HT-29 (cell line): ENCODE results near the gene MSANTD3. TPM values are rescaled to one million over a fixed set of nuclear protein-coding genes. Genes with fewer than 3 reads are reported as not detected.
A peak's percentile ranks its signal among the peaks of the same experiment; 100 is the strongest.
"Not testable (repeated sequence)": the region's sequence is repeated elsewhere in the genome, so short reads cannot be mapped to it uniquely, and the experiment has no call there.

Source experiments
- DNase-seq: peaks from one replicate; pipeline ENCODE4 v3.0.0-alpha.2; 2015; ENCODE audit warnings: low spot score
- total RNA-seq: library from RNA; depleted of rRNA; stranded (reverse); fragments of >200 nt; shearing (Covaris generic); gene quantifications from 2 replicates; pipeline ENCODE4 v1.2.3, GENCODE V29; 2014

MSANTD3 gene
- total RNA-seq, 1 experiment from 2014 or later, result 18.6 TPM

DNA sequence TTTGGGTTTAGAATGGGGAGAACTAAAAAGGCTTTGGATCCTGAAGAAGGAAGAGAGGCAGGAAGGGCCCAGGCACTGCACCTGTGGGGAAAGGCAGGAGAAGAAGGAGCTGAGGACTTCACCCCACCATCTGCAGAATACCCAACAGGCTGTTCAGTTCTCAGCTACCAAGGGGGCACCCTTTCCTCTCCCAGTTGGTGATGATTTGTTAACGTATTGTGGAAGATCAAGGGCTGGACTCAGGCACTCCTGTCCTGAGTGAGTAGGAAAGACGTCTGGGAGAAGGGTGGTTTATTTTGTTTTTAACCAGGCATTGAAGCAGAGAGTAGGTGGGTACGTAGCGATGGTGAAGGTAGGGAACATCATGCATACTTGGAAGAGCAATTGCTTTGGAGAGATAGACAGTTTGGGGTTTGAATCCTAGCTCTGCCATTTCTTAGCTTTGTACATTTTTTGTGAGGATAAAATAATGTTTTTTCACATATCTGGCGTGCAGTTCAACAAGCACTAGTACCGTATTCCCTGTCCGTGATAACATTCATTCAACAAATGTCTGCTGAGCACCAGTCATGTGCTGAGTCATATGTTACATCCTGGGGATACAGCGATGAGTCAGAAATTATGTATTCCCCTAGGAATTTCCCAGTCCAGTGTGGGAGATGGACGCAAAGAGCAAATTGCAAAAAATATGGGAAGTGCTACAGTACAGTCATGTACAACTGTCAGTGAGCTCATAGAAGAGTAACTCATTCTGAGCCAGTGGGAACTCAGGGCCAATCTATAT is 2.1 kb downstream of the MSANTD3 start:
- peak; percentile 47 for DNase-seq

DNA sequence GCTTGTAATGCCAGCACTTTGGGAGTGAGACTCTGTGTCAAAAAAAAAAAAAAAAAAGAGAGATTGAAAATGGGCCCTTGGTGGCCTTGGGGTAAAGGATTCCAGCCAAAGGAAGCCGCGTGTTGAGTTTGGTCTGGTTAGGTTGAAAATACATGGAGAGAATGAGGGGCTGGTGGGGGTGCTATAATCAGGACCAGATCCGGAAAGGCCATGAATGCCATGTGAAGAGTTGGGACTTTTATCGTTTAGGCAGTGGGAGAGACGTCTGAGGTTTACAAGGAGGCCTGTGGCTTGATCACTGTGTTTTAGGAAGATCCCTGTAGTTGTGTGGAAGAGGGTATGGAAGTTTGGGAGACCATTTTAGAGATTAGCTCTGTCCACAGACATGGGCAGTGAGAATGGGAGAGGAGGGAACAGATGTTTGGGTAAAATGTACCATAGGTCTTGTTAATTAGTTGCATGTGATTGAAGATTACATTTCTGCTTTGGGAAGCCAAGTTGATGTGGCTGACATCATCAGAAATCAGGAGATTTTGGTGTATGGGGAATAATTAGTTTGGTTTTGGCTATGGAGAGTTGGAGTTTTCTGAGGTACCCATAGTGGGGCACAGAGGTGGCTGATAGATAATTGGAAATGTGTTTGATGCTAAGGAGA is 3.5 kb downstream of the MSANTD3 start:
- no peak for DNase-seq

DNA sequence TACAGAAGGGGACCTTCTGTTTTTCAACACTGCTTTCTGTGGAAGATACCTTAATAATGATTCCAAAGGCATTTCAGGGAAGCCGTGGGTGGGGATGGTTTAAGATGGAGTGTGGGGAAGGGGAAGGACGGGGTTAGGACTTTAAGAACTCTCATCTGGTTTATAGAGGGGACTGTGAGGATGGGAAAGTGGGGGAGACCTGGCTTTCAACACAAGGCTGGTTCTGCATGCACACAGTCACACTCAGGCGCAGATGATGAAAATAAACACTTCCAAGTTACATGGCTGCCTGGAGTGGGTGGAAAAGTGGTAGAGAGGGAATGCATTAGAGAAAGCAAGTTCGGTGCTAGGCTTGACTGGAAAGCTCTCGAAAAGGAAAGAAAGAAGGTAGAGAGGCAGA is 4.9 kb downstream of the MSANTD3 start:
- no peak for DNase-seq

DNA sequence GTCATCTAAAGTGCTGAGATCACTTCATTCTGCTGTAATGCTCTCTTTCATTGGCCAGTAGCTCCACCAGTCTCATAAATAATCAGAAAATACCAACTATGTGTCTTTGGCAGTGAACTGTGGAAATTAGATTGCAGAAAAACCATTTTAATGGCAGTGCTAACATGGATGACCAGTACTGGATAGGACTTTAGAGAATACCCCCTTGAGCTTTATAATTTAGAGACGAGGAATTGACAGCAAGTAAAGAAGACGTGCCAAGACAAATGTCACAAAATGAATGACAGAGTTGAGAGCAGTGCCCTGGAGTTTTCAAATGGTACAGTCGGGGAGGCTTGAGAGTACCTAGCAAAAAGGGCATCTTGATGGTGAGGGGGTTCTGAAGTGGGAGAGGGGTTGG is 5.8 kb downstream of the MSANTD3 start:
- no peak for DNase-seq

DNA sequence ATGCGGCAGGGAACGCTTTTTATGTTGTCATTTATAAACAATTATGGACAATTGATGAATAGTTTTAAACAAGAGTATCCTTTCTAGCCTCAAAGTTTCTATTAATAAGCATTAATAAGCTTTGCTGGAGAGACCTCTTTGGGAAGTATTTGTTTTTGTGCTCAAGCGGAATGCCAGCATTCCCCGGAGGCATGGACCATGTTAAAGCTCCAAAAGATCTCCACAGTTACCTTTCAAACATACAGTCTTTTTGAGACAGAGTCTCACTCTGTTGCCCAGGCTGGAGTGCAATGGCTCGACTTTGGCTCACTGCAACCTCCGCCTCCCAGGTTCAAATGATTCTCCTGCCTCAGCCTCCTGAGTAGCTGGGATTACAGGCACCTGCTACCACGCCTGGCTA is 9.6 kb downstream of the MSANTD3 start:
- no peak for DNase-seq

DNA sequence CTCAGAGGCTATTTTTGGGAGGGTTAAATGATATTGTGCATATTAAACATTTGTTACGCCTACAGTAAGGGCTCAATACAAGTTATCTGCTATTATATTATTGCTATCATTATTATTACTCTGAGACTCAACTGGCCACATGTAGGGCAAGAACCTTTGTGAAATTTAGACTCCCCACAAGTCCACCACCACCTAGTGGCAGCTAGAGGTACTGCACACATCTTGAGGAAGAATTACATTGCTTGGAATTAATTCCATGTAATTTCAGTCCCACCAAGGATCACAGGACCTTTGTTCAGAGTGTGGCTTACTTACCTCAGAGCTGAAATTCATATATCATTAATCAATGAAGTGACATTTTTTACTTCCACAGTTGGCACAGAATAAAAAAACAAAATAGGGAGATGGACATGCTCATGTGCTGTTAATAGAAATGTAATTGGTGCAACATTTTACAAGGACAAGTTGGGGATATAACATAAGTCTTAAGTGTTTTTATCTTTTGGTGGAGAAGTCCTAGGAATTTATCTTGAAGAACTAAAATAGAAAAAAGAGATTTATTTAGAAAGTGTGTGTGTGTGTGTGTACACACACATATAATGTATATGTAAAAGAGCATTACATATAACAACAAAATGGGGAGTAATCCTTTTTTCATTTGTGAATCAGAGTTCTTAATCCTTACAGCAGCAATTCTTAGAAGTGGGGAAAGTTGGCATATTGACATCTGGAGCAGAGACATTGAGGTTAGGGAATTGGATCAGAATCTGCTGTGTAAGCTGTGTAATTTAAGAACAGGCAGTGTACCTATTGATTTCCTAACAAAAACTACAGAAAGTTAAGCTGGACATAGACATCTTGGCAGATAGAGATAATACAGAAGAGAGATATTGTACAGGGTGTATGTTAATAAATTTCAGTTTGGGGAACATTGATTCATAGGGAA is 11.2 kb downstream of the MSANTD3 start:
- DNase-seq, result peak; percentile 78

DNA sequence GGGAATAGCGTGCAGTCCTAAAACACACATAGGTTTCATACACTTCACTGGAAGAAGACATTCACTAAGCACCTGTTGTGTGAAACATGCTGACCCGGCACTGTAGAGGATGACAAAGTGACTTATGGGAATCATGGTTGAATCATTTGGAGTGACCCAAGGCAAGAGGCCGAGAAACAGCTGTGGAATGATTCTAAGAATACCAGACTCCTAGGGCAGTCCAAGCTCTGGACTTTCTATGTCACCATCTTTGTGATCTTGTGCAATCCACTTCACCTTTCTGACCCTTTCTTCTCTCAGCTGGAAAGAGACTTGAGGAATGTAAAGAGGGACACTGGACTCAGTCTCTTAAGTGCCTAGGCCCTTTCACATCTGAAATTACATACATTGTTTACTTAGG is 13.1 kb downstream of the MSANTD3 start:
- no peak for DNase-seq

DNA sequence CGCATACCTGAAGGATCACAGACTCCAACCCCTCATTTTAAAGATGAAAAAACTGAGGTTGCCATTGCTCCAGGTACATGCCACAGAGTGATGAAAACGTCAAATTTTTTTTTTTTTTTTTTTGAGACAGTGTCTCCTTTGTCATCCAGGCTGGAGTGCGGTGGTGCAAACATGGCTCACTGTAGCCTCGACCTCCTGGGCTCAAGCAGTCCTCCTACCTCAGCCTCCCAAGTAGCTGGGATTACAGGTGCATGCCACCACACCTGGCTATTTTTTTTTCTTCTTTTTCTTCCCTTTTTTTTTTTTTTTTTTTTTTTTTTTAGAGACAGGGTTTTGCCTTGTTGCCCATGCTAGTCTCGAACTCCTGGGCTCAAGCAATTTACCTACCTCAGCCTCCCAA is 13.5 kb downstream of the MSANTD3 start:
- not testable (repeated sequence) for DNase-seq

DNA sequence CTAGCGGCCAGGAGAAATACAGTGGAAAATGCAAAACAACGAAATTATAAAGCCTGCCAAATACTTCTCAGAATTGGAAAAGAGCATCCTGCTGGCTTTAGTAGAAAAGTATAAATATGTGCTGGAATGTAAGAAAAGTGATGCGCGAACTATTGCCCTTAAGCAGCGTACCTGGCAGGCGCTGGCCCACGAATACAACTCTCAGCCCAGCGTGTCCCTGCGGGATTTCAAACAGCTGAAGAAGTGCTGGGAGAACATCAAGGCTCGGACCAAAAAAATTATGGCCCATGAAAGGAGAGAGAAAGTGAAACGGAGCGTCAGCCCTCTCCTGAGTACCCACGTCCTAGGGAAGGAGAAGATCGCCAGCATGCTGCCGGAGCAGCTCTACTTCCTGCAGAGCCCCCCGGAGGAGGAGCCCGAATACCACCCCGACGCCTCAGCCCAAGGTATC is 15.0 kb downstream of the MSANTD3 start:
- DNase-seq, result no peak

DNA sequence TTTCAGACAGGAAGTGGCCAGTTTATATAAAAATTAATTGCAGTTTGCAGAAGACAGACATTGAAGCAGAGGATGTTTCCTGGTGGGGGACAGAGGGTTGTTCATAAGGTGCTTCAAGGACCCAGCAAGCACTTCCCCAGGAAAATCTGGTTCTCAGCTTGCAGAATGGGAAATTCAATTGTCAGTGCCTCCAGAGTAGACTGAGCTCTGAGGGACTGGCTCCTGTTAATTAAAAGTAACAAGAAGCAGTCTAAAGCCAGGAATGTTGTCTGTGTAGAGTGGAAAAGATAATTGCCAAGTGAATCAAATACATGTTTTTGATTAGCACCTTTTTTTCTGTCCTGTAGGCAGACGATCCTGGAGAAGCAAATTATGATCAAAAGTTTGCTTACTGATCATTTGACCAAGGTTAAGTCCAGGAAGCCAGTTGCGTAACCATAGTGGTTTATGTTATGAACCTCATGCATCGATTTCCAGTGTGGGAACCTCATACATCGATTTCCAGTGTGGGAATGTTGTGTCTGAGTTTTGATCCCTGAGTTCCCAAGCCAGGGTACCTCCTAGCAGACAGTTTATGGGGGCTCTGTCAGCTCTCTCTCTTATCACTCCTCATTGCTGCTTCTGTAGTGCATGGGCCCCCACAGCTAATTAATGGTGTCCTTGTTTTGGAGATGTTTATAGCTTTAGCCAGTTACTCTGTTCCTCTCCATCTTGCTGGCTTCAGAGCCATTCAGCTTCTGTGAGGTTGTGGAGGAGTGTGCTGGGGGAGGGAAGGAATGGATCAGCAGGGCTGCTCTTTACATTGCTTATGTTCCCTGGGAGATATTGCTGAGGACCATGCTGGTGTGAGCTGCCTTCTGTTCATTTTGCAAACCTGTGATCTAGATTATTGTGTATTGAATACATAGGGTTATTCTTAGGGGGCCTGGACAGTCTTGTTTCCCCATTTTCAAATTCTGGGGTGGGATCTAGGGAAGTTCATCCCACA is 17.1 kb downstream of the MSANTD3 start:
- no peak for DNase-seq

DNA sequence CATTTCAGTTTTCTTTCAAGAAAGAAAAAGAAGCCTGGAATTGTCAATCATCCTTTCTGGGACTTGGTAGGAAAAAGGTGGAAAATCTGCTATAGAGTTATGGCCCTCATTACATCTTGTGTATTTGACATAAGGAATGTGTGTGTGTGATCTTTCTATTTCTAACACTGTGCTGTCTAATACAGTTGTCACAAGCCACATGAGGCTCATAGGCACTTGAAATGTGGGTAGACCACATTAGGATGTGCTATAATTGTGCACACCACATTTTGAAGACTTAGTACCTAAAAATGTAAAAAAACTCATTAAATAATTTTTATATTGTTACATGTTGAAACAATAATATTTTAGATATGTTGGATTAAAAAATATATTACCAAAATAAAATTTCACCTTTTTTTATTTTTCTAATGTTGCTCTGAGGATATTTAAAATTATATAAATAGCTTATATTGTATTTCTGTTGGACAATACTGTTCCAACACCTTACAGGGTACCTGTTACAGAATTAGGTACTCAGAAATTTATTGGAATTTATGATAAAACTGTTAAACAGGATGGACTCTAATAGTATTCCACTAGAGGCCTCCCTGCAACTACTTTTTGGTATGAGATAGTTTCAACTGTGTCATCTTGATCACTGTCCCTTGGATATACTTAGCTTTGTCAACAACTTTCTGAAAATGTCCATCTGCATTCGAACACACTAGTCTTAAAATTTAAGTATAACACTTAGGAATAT is 18.4 kb downstream of the MSANTD3 start:
- DNase-seq, result no peak

DNA sequence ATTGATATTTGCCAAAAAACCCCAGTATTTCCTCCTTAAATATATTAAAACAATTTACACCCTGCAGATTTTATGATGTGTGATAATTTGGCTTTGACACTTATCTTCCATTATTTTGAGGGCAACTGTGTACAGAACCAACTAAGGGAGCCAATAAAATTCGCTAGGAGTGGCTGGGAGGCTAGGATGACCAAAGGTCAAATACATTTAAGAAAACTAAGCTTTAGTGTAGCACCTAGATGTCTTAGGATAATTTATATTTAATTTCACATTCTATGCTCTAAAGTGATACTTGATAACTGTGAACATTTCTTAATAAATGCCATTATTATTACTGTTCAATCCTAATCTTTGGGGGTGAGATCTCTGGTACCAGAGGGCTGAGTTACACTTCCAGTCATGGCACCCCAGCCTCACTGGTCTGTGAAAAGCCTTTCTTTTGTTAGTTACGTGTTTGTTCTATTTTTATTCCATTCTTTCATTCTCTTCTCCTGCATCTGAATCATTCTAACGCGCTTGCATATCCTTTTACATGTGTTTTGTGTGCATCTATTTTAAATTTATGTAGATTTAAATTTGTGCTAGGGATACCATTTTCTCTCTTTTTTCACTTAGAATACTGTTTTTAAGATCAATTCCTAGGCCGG is 19.1 kb downstream of the MSANTD3 start:
- DNase-seq, result no peak

DNA sequence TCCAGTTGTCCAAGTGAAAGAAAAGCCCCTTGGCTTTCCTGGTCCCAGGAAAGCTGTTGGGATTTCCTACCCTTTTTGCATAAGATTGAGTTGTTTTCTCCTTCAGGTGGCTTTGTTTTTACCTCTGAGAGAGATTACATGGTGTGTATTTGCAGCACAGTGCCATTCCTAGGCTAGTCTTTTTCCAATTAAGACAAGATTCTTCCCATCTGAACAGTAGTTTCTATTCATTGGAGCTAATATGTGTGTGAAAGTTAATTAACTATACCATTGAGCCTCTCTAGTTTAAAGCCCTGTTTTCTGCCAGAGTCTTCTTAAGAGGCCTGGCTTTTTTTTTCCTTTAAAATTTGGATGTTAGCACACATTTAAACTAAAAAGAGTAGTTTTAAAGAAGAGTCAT is 20.1 kb downstream of the MSANTD3 start:
- no peak for DNase-seq

DNA sequence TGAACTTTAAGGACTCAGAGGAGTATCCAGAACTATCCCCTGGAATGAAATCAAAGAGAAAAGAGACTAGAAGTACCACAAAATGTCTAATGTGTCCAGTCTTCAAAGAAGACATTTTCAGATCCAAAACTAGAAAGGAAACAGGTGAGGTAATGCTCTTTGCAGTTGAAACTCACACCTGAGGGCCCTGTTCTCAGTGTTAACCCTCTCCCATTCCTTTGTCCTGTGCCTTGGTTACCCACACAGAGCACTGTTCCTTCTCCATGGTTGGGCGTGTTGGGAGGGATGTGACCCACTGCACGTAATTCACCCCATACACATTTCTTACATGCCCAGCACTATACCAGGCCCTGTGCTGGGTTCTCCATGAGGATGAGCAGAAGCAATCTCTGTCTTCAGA is 21.3 kb downstream of the MSANTD3 start:
- no peak for DNase-seq

DNA sequence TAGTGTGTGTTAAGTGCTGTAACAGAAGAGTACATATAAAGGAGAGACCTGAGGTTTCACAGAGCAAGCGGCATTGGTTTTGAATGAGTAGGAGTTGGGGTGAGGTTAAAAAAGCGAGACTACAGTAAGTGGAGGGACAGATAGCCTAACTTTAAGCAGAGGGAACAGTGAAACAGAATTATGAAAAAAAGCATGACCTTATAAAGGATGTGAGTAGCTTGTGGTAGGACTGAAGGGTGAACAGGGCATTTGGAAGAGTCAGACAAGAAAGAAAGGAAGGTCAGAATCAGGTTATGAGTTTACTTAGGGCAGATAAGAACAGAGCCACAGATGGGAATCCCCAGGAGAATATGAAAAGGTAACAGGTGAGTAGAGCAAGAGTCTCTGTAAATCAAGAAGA is 22.5 kb downstream of the MSANTD3 start:
- DNase-seq, result no peak

DNA sequence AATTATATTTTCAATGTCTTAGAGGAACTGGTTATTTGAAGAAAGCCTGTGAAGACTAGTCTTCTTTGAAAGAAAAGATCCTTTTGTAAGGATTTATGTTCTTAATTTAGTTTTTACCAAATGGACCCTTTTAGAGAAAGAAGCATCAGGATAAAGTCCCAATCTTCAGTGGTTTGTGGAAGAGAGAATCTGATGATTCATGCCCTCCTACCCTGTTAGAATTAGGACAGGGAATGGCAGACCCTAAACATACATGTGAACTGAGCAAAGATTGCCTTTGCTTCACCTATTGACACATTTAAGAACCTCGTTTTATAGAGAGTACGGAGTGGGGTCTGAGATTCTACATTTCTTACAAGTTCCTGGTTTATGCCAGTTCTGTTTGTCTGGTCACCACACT is 26.0 kb downstream of the MSANTD3 start:
- no peak for DNase-seq

DNA sequence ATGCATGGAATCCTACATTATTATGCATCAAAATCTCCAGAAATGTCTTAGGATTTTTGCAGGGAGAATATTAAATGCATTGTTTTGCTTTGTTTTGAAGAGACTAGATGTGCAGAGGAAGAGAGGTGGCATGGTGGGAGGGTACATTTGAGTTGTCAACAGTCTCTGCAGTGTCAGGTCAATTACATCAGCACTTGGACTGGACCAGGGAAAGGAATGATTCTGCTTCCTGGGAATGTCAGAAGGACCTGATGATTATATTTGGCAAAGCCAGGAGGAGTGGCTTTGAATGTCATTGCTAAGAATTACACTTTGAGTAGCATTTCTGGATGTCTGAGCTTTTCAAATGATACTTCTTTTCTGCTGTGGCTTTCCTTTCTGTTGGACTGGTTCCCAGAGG is 28.5 kb downstream of the MSANTD3 start:
- no peak for DNase-seq

DNA sequence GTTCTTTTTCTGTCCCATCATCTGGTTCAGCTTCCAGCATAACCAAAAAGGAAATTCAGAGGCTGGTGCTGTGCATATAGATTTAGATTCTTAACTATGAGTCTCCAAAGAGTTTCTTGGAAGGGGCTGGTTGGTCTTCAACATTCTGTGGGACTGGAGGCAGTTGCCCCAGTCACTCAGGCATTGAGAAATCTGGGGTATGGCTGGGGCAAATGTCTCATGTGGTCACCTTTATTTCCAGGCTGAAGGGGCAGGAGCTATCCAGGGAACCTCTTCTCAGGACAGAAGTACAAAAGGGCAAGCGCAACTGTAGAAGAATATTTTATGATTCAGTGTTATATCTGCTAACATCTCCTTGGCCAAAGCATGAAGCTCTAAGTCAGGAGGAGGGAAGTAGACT is 30.6 kb downstream of the MSANTD3 start:
- DNase-seq, result no peak

DNA sequence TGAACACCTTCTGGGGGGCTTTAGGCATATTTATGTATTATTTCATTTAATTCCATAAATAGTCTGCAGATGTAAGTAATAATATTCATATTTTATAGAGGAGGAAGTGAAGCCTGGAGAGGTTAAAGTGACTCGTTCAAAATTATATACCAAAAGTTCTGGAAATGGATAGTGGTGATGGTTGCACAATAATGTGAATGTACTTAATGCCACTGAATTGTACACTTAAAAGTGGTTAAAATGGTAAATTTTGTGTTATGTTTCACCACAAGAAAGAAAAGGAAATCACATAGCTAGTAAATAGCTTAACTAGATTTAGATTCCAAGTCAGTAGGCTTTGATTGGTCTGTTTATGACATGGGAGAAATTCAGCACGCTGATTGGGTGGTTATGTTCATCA is 33.0 kb downstream of the MSANTD3 start:
- no peak for DNase-seq

DNA sequence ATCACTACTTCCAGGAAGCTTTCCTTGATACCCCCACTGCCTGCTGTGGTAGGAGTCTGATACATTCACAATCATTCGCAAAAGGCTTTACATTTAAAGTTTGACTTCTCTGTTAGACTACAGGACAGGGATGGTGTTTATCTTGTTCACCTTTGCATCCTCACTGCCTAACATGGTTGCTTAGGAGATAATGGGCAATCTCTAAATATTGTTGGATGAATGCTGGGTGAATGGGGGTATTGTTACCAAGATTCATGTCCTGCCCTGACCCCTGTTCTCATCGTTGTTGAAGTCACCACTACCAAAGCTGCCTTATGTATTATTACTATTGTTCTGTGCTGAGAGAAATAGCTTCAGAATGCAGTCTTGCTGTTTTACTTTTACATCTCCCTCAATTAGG is 38.3 kb downstream of the MSANTD3 start:
- DNase-seq, result no peak
